GM12878 (cell line): ENCODE measurements around the gene CCL22. TPM values are rescaled to one million over a fixed set of nuclear protein-coding genes. Genes with fewer than 3 reads are reported as not detected.
A peak's percentile ranks its signal among the peaks of the same experiment; 100 is the strongest.

ENCODE experiments used
- ATAC-seq: fragments of 200-7000 bp; cut with Tn5 transposase; 3 replicates; pipeline ENCODE4 v1.9.1; 2020; ENCODE audit warnings: mild to moderate bottlenecking, moderate library complexity
- BruUV-seq: library from RNA; stranded (reverse); fragments of 400-500 nt; replicated peaks from 2 replicates; lab custom pipeline; 2021; lab: Mats Ljungman, UMichigan
- CTCF ChIA-PET: fragments of 300-600 bp; sonication (Branson Sonifier 250); formaldehyde crosslinking; extraction: SDS; loops from one replicate; lab custom pipeline; 2021; ENCODE audit warnings: inconsistent platforms; lab: Yijun Ruan, JAX
- POLR2A ChIA-PET: fragments of 350-600 bp; formaldehyde crosslinking; extraction: SDS; loops from one replicate; lab custom pipeline; 2021; ENCODE audit warnings: inconsistent platforms; lab: Charles Lee
- RAD21 ChIA-PET: fragments of 300-600 bp; sonication (Branson Sonifier 250); formaldehyde crosslinking; loops from one replicate; lab custom pipeline; 2023; ENCODE audit warnings: antibody characterized with exemption; ENCODE audit not compliant: unreplicated experiment; lab: Charles Lee
- SMC1A ChIA-PET: fragments of 300-600 bp; sonication (Branson Sonifier 250); formaldehyde crosslinking; loops from one replicate; lab custom pipeline; 2023; ENCODE audit not compliant: unreplicated experiment, uncharacterized antibody; lab: Charles Lee
- DNase-seq: peaks from one replicate; pipeline ENCODE4 v3.0.0-alpha.2; 2011; ENCODE audit warnings: low read depth, low spot score
- FAIRE-seq: peaks from 3 replicates; lab custom pipeline; 2011; peaks lifted over from hg19 to GRCh38; lab: Jason Lieb, UNC
- H2AFZ ChIP-seq: 2 replicates; pipeline ENCODE4 v1.6.0; 2011; ENCODE audit warnings: low read depth, low read length, control low read depth; ENCODE audit not compliant: control insufficient read depth
- H3K27ac ChIP-seq: 2 replicates; pipeline ENCODE4 v1.5.1; 2011; ENCODE audit warnings: control low read depth; ENCODE audit not compliant: control insufficient read depth, insufficient read depth
- H3K27me3 ChIP-seq, 2 experiments: replicated peaks in 1 of 2; 2 replicates each; pipeline versions ENCODE4 v1.6.0 to v1.6.1; 2011; ENCODE audit warnings: low read length in 1 of 2; ENCODE audit not compliant: control insufficient read depth in 2 of 2, insufficient read depth in 2 of 2
- H3K36me3 ChIP-seq, 2 experiments: 2 replicates each; pipeline ENCODE4 v1.5.1; 2011; ENCODE audit warnings: low read length in 1 of 2; ENCODE audit not compliant: control insufficient read depth in 2 of 2, insufficient read depth in 2 of 2
- H3K4me1 ChIP-seq: 2 replicates; pipeline ENCODE4 v1.6.1; 2011; ENCODE audit warnings: mild to moderate bottlenecking, low read length, moderate library complexity, mixed read lengths; ENCODE audit not compliant: control insufficient read depth, insufficient read depth
- H3K4me2 ChIP-seq: 2 replicates; pipeline ENCODE4 v1.6.0; 2011; ENCODE audit warnings: control low read depth; ENCODE audit not compliant: control insufficient read depth, insufficient read depth
- H3K4me3 ChIP-seq: fragments of 200-600 bp; sonication (generic); 2 replicates; pipeline ENCODE4 v1.5.1; 2016
- H3K79me2 ChIP-seq: 2 replicates; pipeline ENCODE4 v1.6.0; 2011; ENCODE audit warnings: low read length; ENCODE audit not compliant: control insufficient read depth, insufficient read depth
- H3K9ac ChIP-seq: 2 replicates; pipeline ENCODE4 v1.8.0; 2011; ENCODE audit warnings: low read length, control low read depth, mixed read lengths; ENCODE audit not compliant: control insufficient read depth, insufficient read depth
- H3K9me3 ChIP-seq: replicated peaks from 3 replicates; pipeline ENCODE4 v1.5.1; 2011; ENCODE audit warnings: mild to moderate bottlenecking, low read length; ENCODE audit not compliant: control insufficient read depth, insufficient read depth
- H4K20me1 ChIP-seq: 2 replicates; pipeline ENCODE4 v1.6.0; 2011; ENCODE audit not compliant: control insufficient read depth, insufficient read depth
- BCL3 ChIP-seq: IDR thresholded peaks from 2 replicates; pipeline ENCODE4 v1.6.1; 2011; ENCODE audit warnings: borderline replicate concordance, low read depth, mild to moderate bottlenecking, moderate library complexity, low read length; ENCODE audit not compliant: insufficient read depth, poor library complexity, severe bottlenecking
- CBFB ChIP-seq: IDR thresholded peaks from 2 replicates; pipeline ENCODE4 v1.6.1; 2016; ENCODE audit warnings: antibody characterized with exemption, low read depth
- EZH2 ChIP-seq: IDR thresholded peaks from 2 replicates; pipeline ENCODE4 v1.6.1; 2012; ENCODE audit warnings: low read depth, mild to moderate bottlenecking, control low read depth, inconsistent platforms, low read length, borderline replicate concordance; ENCODE audit not compliant: control insufficient read depth
- FOXM1 ChIP-seq: IDR thresholded peaks from 2 replicates; pipeline ENCODE4 v1.6.1; 2012; ENCODE audit warnings: low read depth, mild to moderate bottlenecking, inconsistent platforms, low read length, moderate library complexity
- HDAC2 ChIP-seq: fragments of 200-600 bp; sonication (generic); IDR thresholded peaks from 2 replicates; pipeline ENCODE4 v1.6.1; 2017
- HDGF ChIP-seq: fragments of 450-650 bp; IDR thresholded peaks from 2 replicates; pipeline ENCODE4 v1.6.1; 2016; ENCODE audit warnings: antibody characterized with exemption
- IRF4 ChIP-seq: IDR thresholded peaks from 2 replicates; pipeline ENCODE4 v1.6.1; 2011; ENCODE audit warnings: low read depth, low read length
- KLF5 ChIP-seq: fragments of 450-650 bp; IDR thresholded peaks from 2 replicates; pipeline ENCODE4 v1.6.1; 2014; ENCODE audit warnings: mild to moderate bottlenecking; ENCODE audit not compliant: partially characterized antibody
- MEF2A ChIP-seq: IDR thresholded peaks from 2 replicates; pipeline ENCODE4 v1.6.1; 2011; ENCODE audit warnings: low read depth, mild to moderate bottlenecking, low read length, moderate library complexity; ENCODE audit not compliant: insufficient read depth
- MXI1 ChIP-seq: fragments of 150-350 bp; IDR thresholded peaks from 2 replicates; pipeline ENCODE4 v1.6.1; 2011; ENCODE audit warnings: low read depth, mild to moderate bottlenecking, inconsistent platforms, low read length, improper control_type of control experiment
- NR2C1 ChIP-seq: fragments of 450-650 bp; IDR thresholded peaks from 2 replicates; pipeline ENCODE4 v1.6.1; 2017; ENCODE audit warnings: antibody characterized with exemption, mild to moderate bottlenecking, moderate library complexity
- PRDM15 ChIP-seq: fragments of 450-650 bp; formaldehyde crosslinking; IDR thresholded peaks from 2 replicates; pipeline ENCODE4 v1.4.0; 2020; ENCODE audit warnings: mild to moderate bottlenecking, moderate library complexity
- REST ChIP-seq: IDR thresholded peaks from 2 replicates; pipeline ENCODE4 v1.6.1; 2012; ENCODE audit warnings: mild to moderate bottlenecking, low read depth, low read length
- SMARCA5 ChIP-seq: fragments of 450-650 bp; IDR thresholded peaks from 2 replicates; pipeline ENCODE4 v1.6.1; 2017; ENCODE audit warnings: mild to moderate bottlenecking
- WGBS: methylation state at CpG from one replicate; pipeline ENCODE4 v1.1.6; 2016; ENCODE audit warnings: low lambda C conversion rate; ENCODE audit not compliant: insufficient replicate concordance, insufficient coverage; ENCODE audit errors: missing lambda C conversion rate; 5-methylcytosine and 5-hydroxymethylcytosine counted together
- in situ Hi-C: fragments of 300-500 bp; cut with MboI; formaldehyde crosslinking; loops from 9 replicates; pipeline ENCODE4 v1.14.3; 2018; ENCODE audit warnings: mixed read lengths
- intact Hi-C: fragments of 100-400 bp; cut with micrococcal nuclease; formaldehyde crosslinking; loops from one replicate; pipeline ENCODE4 v1.14.2; 2022; ENCODE audit not compliant: unreplicated experiment
- polyA plus RNA-seq, 11 experiments: library from polyadenylated mRNA; depleted of rRNA in 4 of 11; unstranded in 6 of 11; stranded (reverse) in 5 of 11; fragments of >200 nt; fragmentation: Nextera tagmentation in 4 of 11; fragmentation: Illumina TruSeq in 1 of 11; extraction: Ambion mirVana in 4 of 11; extraction: Trizol in 1 of 11; gene quantifications; 1 replicate in 1 of 11; 2 replicates in 10 of 11; pipeline versions ENCODE4 v1.2.1 to v1.2.3, GENCODE V29; 2011 to 2016; ENCODE audit warnings: inconsistent platforms in 2 of 11, missing spikeins in 2 of 11, low read depth in 1 of 11
- total RNA-seq, 4 experiments: library from RNA; depleted of rRNA in 3 of 4; stranded (reverse); fragments of >200 nt in 3 of 4; fragmentation: Illumina TruSeq in 1 of 4; extraction: Trizol in 1 of 4; gene quantifications; 2 replicates each; pipeline versions ENCODE4 v1.2.1 to v1.2.3, GENCODE V29; 2013 to 2021

The CCL22 gene
- total and polyA plus RNA-seq, 10 of the 15 experiments (the other 5 are each of a cell fraction or from before 2014, with no cell fraction given): 38.0 to 704 (median 349) TPM

- no peak for TF ChIP-seq PRDM15 (CRISPR knock-in tag)
- no peak for TF ChIP-seq NR2C1
- no peak for TF ChIP-seq IRF4
- no peak for TF ChIP-seq EZH2
- TF ChIP-seq FOXM1: no peak
- TF ChIP-seq MEF2A: no peak
- TF ChIP-seq HDAC2: no peak
- no peak for TF ChIP-seq SMARCA5
Measured at GRCh38 chr16:57310801-57311200, 47.8 kb upstream of the CCL22 start (continued).

GRCh38 chr16:57313509-57313908 is 45.1 kb upstream of the CCL22 start:
- 89% methylated on average over 2 of the region's 2 CpGs for whole genome bisulfite sequencing
- Histone ChIP-seq H3K27me3 (no peaks in the 10 kb centered on the region), H4K20me1 (no peaks in the 10 kb centered on the region), H3K4me3 (no peak overlapping the region), H3K4me2 (no peak overlapping the region), H3K27ac (no peak overlapping the region), H3K4me1 (peaks cover 16% of the 10 kb centered on the region), H3K36me3 (no peaks in the 10 kb centered on the region), H3K9ac (no peak overlapping the region), H2AFZ (no peak overlapping the region), H3K9me3 (no peaks in the 10 kb centered on the region), H3K79me2 (no peaks in the 10 kb centered on the region)
- CTCF ChIA-PET: interaction anchor here (0.8 to 1.4 kb wide), 6 partner anchors 11 to 108 kb away, joined by 3 to 10 read pairs (median 5); no protein-coding TSS in a partner anchor
- RAD21 ChIA-PET: interaction anchor here (0.8 to 2.6 kb wide), 7 partner anchors 8 to 103 kb away, joined by 3 to 7 read pairs (median 5); no protein-coding TSS in a partner anchor
- FAIRE-seq: no peak
- intact Hi-C loops (no loop called here), in situ Hi-C loops (no loop called here)
- no TSS peak for BruUV-seq
- POLR2A ChIA-PET: interaction anchor here (0.5 to 1.2 kb wide), 3 partner anchors 9 to 28 kb away, joined by 4 to 6 read pairs (median 4); no protein-coding TSS in a partner anchor
- no peak for DNase-seq
- ATAC-seq: no peak
- SMC1A ChIA-PET: interaction anchor here (0.8 to 1.6 kb wide), 9 partner anchors 8 to 904 kb away, joined by 3 to 9 read pairs (median 4); no protein-coding TSS in a partner anchor
- peak; percentile 64; the same call in 1 of the 2 replicates for TF ChIP-seq HDGF
- peak; percentile 70 for TF ChIP-seq BCL3
- no peak for TF ChIP-seq KLF5
- TF ChIP-seq MXI1: no peak
- TF ChIP-seq CBFB: no peak
- no peak for TF ChIP-seq REST
